ENCODE measurements around the gene CTDNEP1.

Gene CTDNEP1

DNA sequence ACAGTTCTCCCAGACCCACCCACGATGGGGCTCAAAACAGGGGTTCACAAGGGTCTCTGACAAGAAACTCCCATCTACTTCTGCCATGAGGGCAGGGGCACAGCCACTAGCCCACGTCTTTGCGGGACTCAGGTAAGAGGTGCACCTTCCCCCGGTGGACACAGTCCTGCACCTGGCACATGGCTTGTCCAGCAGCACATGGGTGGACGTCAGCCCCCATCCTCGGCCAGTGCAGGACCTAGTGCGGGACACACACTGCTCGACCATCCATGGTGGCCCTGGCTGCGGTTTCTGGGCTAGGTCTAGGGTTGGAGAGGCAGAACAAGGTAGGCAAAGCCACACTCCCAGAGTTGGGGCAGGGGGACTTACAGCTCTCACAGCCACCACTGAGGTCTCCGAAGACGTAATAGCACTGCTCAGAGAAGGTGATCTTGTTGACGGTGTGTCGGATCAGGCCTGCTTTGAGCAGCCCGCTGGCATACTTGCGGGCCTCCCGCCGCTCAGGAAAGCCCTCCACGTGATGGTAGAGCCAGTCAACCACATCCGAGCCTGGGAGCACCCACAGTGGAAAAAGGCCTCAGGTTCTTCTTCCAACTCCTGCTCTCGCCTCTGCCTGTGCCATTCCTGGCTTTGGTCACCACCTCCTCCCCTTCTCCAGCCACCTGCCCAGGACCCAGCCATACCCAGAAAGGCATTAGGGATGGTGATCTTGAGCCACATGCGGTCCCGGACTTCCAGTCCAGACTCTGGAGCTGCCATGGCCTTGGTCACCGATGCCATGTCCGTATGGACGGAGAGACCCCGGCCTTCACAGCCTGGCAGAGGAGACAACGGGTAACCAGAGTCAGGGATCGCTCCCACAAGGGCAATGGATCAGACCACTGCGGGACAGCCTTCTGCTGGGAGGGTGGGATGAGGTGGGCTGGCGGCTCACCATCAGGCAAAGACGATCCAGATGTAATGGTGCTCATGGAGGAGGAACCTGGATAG is 24.5 kb downstream of the CTDNEP1 start:
- DNase-seq, result no peak

DNA sequence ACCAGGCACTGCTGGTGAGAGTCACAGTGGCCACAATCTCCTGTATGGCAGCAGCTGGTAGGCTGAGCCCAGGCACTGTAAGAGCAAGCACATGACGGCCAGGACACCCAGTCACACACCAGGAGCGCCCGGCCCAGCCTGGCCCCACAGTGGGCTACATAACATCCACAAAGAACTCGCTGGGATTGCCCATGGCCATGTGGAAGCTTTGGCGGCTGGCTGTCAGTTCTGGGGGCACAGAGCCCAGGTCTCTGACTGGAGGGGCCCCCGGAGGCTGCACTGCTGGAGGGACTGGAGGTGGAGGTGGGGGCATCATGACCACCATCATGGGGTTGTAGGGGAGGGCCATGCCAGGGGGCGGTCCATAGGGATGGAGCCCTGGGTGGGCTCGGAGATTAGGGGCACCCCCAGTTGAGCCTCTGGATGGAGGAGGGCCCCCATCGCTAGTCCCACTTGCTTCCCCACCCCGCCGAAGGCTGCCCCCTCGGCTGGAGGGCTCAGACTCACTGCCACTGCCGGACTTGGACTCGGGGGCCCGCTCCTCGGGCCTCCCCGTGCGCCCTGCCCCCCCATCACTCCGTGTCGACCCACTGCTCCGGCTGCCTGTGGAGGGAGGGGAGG is 25.7 kb downstream of the CTDNEP1 start:
- DNase-seq, result no peak

DNA sequence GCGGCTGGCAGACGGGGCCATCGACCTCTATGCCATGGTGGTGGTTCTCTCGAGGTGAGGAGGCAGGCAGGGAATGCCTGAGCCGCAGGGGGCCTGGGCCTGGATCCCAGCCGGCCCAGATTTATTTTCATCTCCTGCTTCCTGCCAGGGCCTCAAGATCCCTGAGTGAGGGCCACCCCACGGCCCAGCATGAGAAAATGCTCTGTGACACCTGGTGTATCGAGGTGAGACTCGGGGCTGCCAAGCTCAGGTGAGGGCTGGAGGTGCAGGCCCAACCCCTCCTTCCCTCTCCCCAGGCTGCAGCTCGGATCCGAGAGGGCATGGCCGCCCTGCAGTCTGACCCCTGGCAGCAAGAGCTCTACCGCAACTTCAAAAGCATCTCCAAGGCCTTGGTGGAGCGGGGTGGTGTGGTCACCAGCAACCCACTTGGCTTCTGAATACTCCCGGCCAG is 26.8 kb downstream of the CTDNEP1 start:
- no peak for DNase-seq

DNA sequence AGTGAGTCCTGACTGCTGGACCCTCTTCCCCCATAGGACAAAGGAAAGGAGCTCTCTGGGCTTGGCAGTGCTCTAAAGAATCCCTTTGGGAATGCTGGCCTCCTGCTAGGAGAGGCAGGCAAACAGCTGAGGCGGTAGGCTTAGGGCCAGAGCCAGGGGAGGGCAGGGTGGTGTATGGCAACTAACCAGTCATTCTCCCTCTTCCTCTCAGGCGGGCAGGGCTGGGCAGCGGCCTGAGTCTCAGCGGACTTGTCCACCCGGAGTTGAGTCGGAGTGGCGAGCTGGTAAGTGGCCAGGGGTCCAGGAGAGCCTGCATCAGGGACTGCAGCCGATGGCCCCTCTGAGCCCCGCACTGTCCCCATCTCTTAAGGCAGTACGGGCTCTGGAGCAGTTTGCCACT is 27.4 kb downstream of the CTDNEP1 start:
- DNase-seq, result no peak

DNA sequence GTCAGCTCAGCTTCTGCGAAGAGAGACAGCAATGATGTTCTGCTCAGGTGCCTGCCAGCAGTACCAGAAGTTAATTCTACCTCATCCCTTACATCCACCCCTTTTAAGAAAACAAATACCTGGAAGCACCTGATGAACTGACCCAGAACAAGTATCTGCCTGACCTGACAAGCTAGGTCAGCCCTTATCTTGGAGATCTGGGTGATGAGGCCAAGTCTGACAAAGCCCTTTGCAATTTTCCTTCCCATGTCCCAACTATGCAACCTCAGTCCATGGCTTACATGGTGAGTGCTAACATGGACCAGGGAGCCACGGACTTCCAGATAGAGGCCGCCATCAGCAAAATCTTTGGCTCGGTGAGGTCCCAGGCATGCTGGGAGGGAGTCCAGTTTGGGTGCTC is 28.2 kb downstream of the CTDNEP1 start:
- DNase-seq, result no peak

DNA sequence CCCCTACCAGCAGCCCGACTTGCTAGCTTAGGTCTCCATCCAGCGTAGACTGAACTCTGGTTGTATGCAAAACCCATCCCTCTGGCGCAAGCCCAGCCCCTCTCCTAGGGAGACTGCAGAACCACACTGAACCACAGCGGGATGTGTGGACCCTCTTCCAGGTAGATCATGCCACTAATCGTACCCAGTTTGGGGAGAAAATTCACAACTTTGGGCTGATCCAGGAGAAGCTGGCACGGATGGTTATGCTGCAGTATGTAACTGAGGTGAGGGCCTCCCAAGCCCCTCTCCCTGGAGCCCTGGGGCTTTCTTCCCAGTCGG is 28.6 kb downstream of the CTDNEP1 start:
- DNase-seq, result no peak

DNA sequence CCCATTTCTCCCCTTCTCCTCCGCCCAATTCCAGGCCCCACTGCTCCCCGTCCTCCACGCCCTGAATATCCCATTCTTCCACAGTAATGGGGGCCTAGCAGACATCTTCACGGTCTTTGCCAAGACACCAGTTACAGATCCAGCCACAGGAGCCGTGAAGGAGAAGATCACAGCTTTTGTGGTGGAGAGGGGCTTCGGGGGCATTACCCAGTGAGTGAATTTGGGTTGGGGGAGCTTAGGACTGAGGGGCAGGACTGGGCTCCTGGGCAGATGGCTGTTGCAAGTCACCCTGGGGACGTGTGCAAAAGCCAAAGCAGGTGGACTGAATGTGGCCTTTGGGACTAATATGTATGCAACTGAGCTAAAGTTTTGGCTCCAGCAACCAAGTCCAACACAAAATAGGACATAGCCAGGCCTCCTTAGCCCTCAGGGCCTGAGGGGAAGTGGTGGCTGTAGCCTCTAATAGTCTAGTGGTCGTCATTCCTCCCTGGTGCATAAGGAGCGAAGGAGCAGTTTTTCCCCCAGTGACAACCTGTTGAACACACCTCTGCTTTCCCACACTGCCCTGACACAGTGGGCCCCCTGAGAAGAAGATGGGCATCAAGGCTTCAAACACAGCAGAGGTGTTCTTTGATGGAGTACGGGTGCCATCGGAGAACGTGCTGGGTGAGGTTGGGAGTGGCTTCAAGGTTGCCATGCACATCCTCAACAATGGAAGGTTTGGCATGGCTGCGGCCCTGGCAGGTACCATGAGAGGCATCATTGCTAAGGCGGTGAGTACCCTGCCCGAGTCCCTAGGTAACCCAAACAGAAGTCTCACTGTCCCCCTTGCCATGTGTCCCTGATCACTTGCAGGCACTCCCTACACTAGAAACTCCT is 29.2 kb downstream of the CTDNEP1 start:
- no peak for DNase-seq

DNA sequence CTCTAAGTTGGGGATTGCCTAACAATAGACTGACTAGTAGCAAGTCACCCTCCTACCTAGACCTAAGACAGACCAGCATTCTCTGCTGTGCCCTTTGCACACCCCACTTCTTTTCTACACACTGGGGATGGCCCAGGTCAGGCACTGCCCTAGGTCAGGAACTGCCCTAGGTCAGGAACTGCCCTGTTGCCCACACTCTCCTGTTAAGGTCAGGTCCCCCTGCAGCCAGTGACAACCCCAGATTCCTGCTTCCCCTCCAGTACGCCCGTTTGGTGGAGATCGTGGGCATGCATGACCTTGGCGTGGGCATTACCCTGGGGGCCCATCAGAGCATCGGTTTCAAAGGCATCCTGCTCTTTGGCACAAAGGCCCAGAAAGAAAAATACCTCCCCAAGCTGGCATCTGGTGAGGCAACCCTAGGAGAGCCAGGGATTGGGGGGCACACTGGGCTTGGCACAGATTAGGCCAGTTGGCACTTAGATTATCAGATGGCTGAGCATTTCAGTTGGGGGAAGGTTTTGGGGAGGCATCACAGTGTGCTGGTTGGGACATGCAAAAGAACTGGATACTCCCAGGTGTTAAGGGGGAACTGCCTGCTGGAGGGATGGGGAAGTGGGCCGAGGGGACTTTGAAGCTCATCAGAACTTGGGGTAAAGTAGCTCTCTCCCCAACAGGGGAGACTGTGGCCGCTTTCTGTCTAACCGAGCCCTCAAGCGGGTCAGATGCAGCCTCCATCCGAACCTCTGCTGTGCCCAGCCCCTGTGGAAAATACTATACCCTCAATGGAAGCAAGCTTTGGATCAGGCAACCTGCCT is 30.0 kb downstream of the CTDNEP1 start:
- DNase-seq, result no peak

DNA sequence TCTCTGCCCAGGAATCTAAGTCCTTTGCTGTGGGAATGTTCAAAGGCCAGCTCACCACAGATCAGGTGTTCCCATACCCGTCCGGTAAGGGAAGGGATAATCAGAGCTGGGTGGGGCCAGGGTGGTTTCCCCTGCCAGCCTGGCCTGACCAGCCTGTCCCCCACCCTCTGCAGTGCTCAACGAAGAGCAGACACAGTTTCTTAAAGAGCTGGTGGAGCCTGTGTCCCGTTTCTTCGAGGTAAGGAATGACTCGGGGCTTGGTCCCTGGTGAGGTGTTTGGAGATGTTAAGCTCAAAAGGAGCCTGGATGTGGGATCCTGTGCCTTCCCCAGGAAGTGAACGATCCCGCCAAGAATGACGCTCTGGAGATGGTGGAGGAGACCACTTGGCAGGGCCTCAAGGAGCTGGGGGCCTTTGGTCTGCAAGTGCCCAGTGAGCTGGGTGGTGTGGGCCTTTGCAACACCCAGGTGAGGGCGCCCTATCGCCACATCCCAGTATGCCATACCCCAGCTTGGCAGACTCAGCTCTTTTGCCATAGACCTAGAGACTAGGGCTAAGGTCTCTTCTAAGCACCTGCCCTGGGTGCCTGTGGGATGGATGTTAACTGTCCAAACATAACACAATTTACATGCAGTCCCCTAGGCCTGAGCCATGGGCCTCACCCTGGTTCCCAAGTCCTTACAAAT is 30.8 kb downstream of the CTDNEP1 start:
- DNase-seq, result no peak

DNA sequence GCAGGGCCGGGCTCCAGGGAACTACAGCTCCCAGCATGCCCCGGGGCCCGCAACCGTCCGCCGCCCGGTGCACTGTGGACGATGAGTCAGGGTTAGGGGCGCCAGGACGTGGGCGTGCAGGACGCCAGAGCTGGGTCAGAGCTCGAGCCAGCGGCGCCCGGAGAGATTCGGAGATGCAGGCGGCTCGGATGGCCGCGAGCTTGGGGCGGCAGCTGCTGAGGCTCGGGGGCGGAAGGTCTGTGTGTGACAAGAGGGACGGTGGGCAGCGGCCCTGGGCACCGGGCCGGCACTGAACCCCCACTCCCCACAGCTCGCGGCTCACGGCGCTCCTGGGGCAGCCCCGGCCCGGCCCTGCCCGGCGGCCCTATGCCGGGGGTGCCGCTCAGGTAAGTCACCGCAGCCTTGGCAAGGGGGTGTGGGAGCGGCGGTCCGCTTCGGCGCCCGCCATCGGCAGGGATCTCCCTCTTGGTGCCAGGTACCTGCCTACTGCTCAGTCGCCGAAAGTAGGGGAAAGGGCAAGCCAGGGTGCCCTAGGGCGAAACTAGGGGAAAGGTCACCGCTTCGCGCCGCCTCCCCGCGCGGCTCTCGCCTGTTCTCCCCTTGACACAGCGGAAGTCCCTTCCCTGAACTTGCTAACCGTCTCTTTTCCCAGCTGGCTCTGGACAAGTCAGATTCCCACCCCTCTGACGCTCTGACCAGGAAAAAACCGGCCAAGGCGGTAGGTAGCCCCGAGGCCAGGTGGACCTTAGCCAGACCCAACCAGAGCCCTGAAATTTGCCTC is 31.5 kb downstream of the CTDNEP1 start, which contains the start of the genes ACADVL and DLG4:
ACADVL (plus strand) TSS at position 127 of the 781 bp plus-strand sequence; CDS start at position 174, 47 bp downstream.
DLG4 (minus strand) TSS at position 25 of the 781 bp plus-strand sequence.
- peak; percentile 61 for DNase-seq

DNA sequence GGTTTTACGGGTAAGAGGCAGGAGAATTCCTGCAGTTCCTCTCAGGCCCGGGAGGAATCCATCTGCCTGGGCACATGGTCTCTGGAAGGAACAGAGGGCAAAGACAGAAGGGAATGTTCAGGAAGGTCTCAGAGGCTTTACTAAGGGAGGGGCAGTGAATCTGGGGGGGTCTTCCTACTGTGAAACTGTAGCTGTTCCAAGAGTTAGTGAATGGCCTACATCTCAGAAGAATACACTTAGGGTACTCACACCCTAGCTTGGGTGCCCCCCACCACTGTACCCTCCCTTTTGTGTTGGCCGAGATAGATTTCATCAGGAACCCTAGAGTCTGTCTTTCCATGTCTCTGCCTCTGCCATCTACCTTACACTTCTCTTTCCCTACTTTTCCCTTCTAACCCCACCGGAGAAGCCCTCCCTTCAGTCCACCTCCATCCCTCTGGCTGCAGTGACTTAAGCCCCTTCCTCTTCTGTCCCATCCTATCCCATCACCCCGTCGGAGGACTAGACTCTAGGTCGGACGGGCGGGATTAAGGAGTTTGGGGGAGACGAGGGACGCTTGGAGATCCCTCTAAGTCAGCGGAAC is 32.2 kb downstream of the CTDNEP1 start:
- no peak for DNase-seq

DNA sequence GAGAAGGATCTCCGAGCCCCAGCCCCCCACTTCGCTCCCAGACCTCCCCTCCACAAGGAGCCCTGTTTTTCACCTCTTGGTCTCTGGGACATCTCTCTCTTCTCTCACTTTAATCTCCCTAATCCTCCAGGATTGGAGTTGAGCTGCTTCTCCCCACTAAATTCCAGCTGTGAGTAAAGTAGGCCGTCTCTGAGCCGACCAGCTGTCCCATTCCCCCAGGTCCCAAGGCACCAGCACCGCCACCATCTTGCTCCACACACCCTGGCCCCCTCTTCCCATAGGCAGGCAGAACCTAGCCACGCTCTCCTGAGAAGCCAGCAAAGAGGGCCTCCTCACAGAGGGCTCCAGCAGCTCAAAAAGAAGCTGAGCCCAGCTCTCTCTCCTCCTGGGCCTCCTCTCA is 32.8 kb downstream of the CTDNEP1 start:
- DNase-seq, result no peak

DNA sequence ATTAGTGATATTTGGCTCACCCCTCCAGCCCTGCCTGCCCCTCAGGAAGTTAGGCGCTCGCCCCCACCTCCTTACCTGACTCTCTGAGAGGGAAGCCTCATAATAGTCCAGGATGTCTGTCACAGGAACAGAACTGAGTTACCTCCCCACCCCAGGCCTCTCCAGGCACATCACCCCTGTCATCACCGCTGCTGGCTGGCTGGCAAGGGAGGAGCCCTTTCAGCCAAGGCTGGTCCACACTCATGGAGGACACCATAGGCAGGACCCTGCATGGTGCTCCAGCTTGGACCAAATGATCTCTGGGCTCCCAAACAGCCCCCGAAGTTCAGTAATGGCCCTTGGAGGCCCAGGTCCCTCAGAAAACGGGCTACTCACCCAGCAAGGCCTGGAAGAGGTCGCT is 33.4 kb downstream of the CTDNEP1 start:
- DNase-seq, result no peak

DNA sequence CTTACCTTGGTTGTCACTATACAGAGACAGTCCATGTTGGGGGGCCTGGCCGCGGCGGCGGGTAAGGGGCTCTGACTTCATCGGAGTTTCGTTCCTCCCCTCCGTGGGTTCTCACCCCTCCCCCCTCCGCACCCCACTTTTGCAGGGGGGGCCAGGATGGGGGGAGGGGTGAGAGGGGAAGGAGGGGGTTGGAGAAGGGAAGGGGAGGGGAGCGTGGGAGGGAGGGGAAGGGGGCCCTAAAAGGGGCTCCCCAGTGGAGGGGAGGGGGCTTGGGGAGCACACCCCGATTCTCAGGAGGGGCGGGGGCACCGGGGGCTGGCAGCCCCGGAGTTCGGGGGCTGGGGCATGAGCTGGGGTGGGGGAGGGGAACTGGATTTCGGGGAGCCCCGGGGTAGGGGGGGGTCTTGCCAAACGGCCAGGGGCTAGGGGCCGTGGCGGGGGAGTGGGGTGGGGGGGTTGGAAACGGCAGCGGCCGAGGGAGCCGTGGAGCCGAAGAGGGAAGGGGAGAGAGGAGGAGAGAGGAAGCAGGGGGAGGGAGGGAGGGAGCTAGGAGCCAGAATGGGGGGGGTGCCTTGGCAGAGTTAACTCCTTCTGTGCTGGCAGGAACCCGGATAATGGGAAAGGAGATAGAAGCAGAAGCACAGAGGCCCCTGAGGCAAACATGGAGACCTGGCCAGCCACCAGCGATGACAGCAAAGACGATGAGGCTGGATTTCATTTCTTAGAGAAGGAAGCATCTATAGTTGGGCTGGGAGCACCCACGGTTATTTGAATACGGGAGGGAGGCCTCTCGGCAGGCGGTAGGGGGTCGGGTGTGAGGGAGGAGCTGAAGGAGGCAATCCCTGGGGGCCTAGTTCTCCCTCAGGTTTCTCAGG is 34.2 kb downstream of the CTDNEP1 start:
- DNase-seq, result peak; percentile 71

DNA sequence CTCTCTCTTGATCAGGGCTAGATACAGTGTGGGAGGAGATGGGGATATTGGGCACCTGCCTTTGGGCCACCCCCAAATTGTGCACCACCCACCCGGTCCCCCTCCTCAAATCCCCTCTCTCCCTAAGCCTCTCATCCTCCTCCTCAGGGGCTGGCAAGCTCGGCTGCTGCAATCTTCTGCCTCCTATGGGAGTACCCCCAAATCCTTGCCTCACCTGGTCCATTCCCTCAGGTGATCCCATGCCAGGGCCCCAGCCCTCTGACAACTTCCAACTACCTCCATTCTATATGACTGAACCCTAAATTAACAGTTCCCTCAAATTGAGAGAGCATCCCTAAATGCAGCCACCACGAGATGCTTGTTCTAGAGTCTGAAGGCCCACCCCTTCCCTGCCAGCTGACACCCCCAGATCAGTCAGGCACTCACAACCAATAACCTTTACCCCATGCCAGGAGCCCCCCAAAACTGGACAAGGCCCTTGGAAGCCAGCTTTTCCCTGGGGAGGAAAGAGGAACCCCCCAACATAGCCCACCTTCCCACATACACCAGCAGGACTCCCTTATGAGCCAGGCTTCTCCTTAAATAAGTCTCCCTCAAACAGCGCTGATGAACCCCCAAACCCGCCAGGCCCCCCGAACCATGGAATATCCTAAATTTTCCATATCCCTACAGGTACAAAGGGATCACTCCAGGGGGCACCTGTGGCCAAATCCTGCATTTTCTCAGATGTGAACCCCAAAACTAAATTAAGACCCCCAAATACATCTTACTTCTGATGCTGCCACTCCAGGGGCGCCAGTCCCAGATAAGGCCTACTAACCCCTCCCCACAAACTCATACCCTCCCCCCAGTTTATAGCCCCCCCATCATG is 35.1 kb downstream of the CTDNEP1 start:
- no peak for DNase-seq

DNA sequence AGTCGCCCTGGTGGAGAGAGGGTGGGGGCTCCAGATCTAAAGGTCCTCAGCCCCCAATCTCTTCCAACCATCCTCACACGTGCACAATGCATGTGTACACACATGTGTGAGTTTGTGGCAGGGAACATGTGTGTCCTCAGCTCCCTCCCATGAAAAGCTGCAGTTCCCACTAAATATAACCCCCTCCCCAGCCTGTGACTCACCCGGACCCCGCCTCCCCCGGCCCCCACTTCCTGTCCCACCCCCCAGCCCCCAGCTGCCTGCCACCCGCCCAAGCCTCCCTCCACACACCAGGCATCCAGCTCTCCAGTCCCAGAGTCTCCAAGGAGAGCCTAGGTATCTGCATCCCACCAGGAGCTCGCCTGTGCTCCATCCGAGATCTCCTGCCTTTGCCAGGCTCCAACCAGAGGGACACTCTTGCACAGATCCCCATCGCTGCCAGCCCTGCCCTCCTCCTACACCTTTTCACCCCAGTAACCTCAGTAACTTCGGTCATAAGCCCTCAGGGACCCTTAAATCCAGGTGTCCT is 35.8 kb downstream of the CTDNEP1 start:
- DNase-seq, result no peak

DNA sequence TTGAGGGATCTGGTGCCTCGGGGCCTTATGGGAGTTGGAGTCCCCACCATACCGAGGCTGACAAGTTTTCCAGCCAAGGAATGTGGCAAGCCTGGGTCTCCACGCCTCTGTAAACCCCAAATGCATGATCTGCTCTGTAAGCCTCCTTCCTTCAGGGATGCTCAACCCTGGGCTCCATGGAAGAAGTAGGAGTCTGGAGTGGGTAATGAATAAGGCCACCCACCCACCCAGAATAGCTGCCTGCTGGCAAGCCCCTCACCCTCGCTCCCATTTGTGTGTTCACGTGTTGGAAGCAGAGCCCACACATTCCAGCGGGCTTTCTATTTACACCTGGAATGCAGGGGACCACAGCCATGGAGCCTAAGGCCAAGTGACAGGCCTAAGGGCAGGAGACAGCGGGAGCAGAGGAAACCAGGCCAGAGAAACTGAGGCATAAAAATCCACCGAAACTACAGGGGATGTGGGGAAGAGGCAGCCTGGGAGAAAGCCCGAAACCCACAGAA is 36.3 kb downstream of the CTDNEP1 start:
- DNase-seq, result no peak

All from NCI-H2171 (cell line).